IMR-90 (cell line): Measurements from ENCODE around the gene HOXB8. TPM values are rescaled to one million over a fixed set of nuclear protein-coding genes. Genes with fewer than 3 reads are reported as not detected.

Experiments used
- ATAC-seq: fragments of 200-7000 bp; cut with Tn5 transposase; 2 replicates; pipeline ENCODE4 v1.9.1; 2020; ENCODE audit warnings: low read depth, mild to moderate bottlenecking, moderate library complexity
- BruUV-seq: library from RNA; stranded (reverse); fragments of 400-500 nt; replicated peaks from 2 replicates; lab custom pipeline; 2021; lab: Mats Ljungman, UMichigan
- CTCF ChIA-PET: fragments of 300-600 bp; formaldehyde crosslinking; extraction: SDS; loops from one replicate; lab custom pipeline; 2021; ENCODE audit warnings: antibody characterized with exemption; lab: Yijun Ruan, JAX
- POLR2A ChIA-PET: fragments of 300-600 bp; sonication (Branson Sonifier 250); formaldehyde crosslinking; loops from one replicate; lab custom pipeline; 2022; ENCODE audit warnings: antibody characterized with exemption; ENCODE audit not compliant: unreplicated experiment; lab: Charles Lee
- DNase-seq: peaks from one replicate; pipeline ENCODE4 v3.0.0; 2013
- H2AFZ ChIP-seq: replicated peaks from 2 replicates; pipeline ENCODE3; 2013; ENCODE audit warnings: low read length, mild to moderate bottlenecking; ENCODE audit not compliant: poor library complexity
- H2AK5ac ChIP-seq: 2 replicates; pipeline ENCODE4 v1.6.1; 2013; ENCODE audit warnings: low read depth, low read length, inconsistent platforms
- H2AK9ac ChIP-seq: replicated peaks from 2 replicates; pipeline ENCODE3; 2013; ENCODE audit warnings: mild to moderate bottlenecking, low read depth, low read length, moderate library complexity; ENCODE audit not compliant: poor library complexity
- H2BK120ac ChIP-seq: 2 replicates; pipeline ENCODE4 v1.6.1; 2013; ENCODE audit warnings: low read depth, low read length, inconsistent platforms
- H2BK15ac ChIP-seq: 3 replicates; pipeline ENCODE4 v1.6.1; 2013; ENCODE audit warnings: low read depth, low read length, inconsistent platforms
- H2BK20ac ChIP-seq: 2 replicates; pipeline ENCODE4 v1.6.1; 2013; ENCODE audit warnings: low read depth, mild to moderate bottlenecking, inconsistent platforms, low read length, moderate library complexity
- H2BK5ac ChIP-seq: 2 replicates; pipeline ENCODE4 v1.6.1; 2013; ENCODE audit warnings: mild to moderate bottlenecking, low read depth, low read length, inconsistent platforms; ENCODE audit not compliant: poor library complexity, severe bottlenecking
- H3K14ac ChIP-seq: replicated peaks from 2 replicates; pipeline ENCODE4 v1.6.1; 2013; ENCODE audit warnings: low read depth, low read length, inconsistent platforms
- H3K18ac ChIP-seq: 2 replicates; pipeline ENCODE4 v1.6.1; 2013; ENCODE audit warnings: low read depth, low read length, control low read depth
- H3K23ac ChIP-seq: 2 replicates; pipeline ENCODE4 v1.6.1; 2013; ENCODE audit warnings: low read depth, low read length, inconsistent platforms
- H3K27ac ChIP-seq: 2 replicates; pipeline ENCODE4 v1.5.1; 2013; ENCODE audit warnings: mild to moderate bottlenecking, control low read depth, low read length; ENCODE audit not compliant: insufficient read depth
- H3K27me3 ChIP-seq: 2 replicates; pipeline ENCODE4 v1.6.1; 2013; ENCODE audit warnings: low read length; ENCODE audit not compliant: control insufficient read depth, insufficient read depth
- H3K36me3 ChIP-seq: 2 replicates; pipeline ENCODE4 v1.6.1; 2013; ENCODE audit warnings: low read length, mixed read lengths; ENCODE audit not compliant: control insufficient read depth, insufficient read depth
- H3K4ac ChIP-seq: 2 replicates; pipeline ENCODE4 v1.6.1; 2013; ENCODE audit warnings: low read depth, low read length, inconsistent platforms
- H3K4me1 ChIP-seq: 2 replicates; pipeline ENCODE4 v1.6.1; 2013; ENCODE audit warnings: low read length, mixed read lengths; ENCODE audit not compliant: control insufficient read depth, insufficient read depth
- H3K4me2 ChIP-seq: 2 replicates; pipeline ENCODE4 v1.6.1; 2013; ENCODE audit warnings: low read depth, mild to moderate bottlenecking, control low read depth, low read length, moderate library complexity
- H3K4me3 ChIP-seq: 2 replicates; pipeline ENCODE4 v1.5.1; 2013; ENCODE audit warnings: low read depth, mild to moderate bottlenecking, control low read depth, low read length, moderate library complexity; ENCODE audit not compliant: insufficient read depth
- H3K56ac ChIP-seq: 2 replicates; pipeline ENCODE4 v1.6.1; 2013; ENCODE audit warnings: low read length, inconsistent platforms; ENCODE audit not compliant: insufficient read depth; ENCODE audit errors: extremely low read depth
- H3K79me1 ChIP-seq, 2 experiments: 2 replicates each; pipeline ENCODE4 v1.6.1; 2013; ENCODE audit warnings: low read length in 2 of 2, inconsistent platforms in 1 of 2, low read depth in 1 of 2
- H3K9ac ChIP-seq: 2 replicates; pipeline ENCODE4 v1.6.1; 2013; ENCODE audit warnings: low read depth, low read length, control low read depth
- H3K9me1 ChIP-seq: 2 replicates; pipeline ENCODE4 v1.6.1; 2013; ENCODE audit warnings: low read length, inconsistent platforms; ENCODE audit not compliant: insufficient read depth
- H3K9me3 ChIP-seq: 2 replicates; pipeline ENCODE4 v1.6.1; 2013; ENCODE audit warnings: low read length; ENCODE audit not compliant: control insufficient read depth, insufficient read depth
- H4K20me1 ChIP-seq: 2 replicates; pipeline ENCODE4 v1.6.1; 2013; ENCODE audit warnings: low read length, inconsistent platforms; ENCODE audit not compliant: insufficient read depth
- H4K5ac ChIP-seq: 2 replicates; pipeline ENCODE4 v1.6.1; 2013; ENCODE audit warnings: mild to moderate bottlenecking, low read depth, low read length, control low read depth
- H4K8ac ChIP-seq, 2 experiments: 2 replicates each; pipeline ENCODE4 v1.6.1; 2013; ENCODE audit warnings: low read depth in 2 of 2, low read length in 2 of 2, control low read depth in 1 of 2, inconsistent platforms in 1 of 2
- H4K91ac ChIP-seq: 2 replicates; pipeline ENCODE4 v1.6.1; 2013; ENCODE audit warnings: low read depth, low read length, inconsistent platforms; ENCODE audit not compliant: insufficient read depth
- BHLHE40 ChIP-seq: fragments of 150-350 bp; IDR thresholded peaks from 2 replicates; pipeline ENCODE4 v1.6.1; 2016; ENCODE audit warnings: mild to moderate bottlenecking, low read depth, low read length
- CEBPB ChIP-seq: IDR thresholded peaks from 2 replicates; pipeline ENCODE4 v1.6.1; 2012; ENCODE audit warnings: low read depth, low read length, improper control_type of control experiment
- ELK1 ChIP-seq: fragments of 150-350 bp; IDR thresholded peaks from 2 replicates; pipeline ENCODE4 v1.6.1; 2016; ENCODE audit warnings: low read depth, mild to moderate bottlenecking, low read length, moderate library complexity, borderline replicate concordance
- MAFK ChIP-seq: IDR thresholded peaks from 2 replicates; pipeline ENCODE4 v1.6.1; 2012; ENCODE audit warnings: low read depth, low read length, improper control_type of control experiment
- MAZ ChIP-seq: IDR thresholded peaks from 2 replicates; pipeline ENCODE4 v1.6.1; 2012; ENCODE audit warnings: low read depth, mild to moderate bottlenecking, low read length, improper control_type of control experiment, moderate library complexity, borderline replicate concordance
- MXI1 ChIP-seq: IDR thresholded peaks from 2 replicates; pipeline ENCODE4 v1.6.1; 2012; ENCODE audit warnings: low read depth, mild to moderate bottlenecking, low read length, moderate library complexity, borderline replicate concordance
- POLR2A ChIP-seq: IDR thresholded peaks from 2 replicates; pipeline ENCODE4 v1.6.1; 2012; ENCODE audit warnings: mild to moderate bottlenecking, low read depth, low read length
- RCOR1 ChIP-seq: IDR thresholded peaks from 2 replicates; pipeline ENCODE4 v1.6.1; 2012; ENCODE audit warnings: mild to moderate bottlenecking, low read length, improper control_type of control experiment; ENCODE audit not compliant: insufficient replicate concordance
- RFX5 ChIP-seq: IDR thresholded peaks from 2 replicates; pipeline ENCODE4 v1.8.0; 2012; ENCODE audit warnings: low read depth, mild to moderate bottlenecking, low read length, moderate library complexity
- SMC3 ChIP-seq: fragments of 150-350 bp; IDR thresholded peaks from 2 replicates; pipeline ENCODE4 v1.6.1; 2016; ENCODE audit warnings: low read depth, mild to moderate bottlenecking, antibody characterized with exemption, low read length, moderate library complexity
- USF2 ChIP-seq: fragments of 150-350 bp; IDR thresholded peaks from 2 replicates; pipeline ENCODE4 v1.6.1; 2017; ENCODE audit warnings: mild to moderate bottlenecking, antibody characterized with exemption, low read length, low read depth
- WGBS, 2 experiments: methylation state at CpG; one replicate each; pipeline versions ENCODE4 v1.1.5 to v1.1.7; 2013; ENCODE audit warnings: missing lambda C conversion rate in 2 of 2; ENCODE audit not compliant: insufficient read length in 1 of 2; ENCODE audit errors: extremely low coverage in 2 of 2; 5-methylcytosine and 5-hydroxymethylcytosine counted together
- dilution Hi-C: fragments of 300-500 bp; cut with HindIII; formaldehyde crosslinking; loops from one replicate; pipeline ENCODE4 v1.14.3; 2018; ENCODE audit warnings: low sequenced_read_pairs; ENCODE audit not compliant: unreplicated experiment
- in situ Hi-C: fragments of 300-500 bp; cut with MboI; formaldehyde crosslinking; loops from 3 replicates; pipeline ENCODE4 v1.14.3; 2019; ENCODE audit warnings: low sequenced_read_pairs, inconsistent platforms, mixed read lengths
- intact Hi-C: fragments of 100-400 bp; cut with micrococcal nuclease; formaldehyde crosslinking; loops from 2 replicates; pipeline ENCODE4 v1.10.0; 2022
- polyA plus RNA-seq, 3 experiments: library from polyadenylated mRNA; depleted of rRNA; stranded (reverse); fragments of >200 nt; gene quantifications; 2 replicates each; pipeline ENCODE4 v1.2.3, GENCODE V29; 2012; ENCODE audit warnings: low replicate concordance in 1 of 3
- total RNA-seq: library from RNA; depleted of rRNA; stranded (reverse); fragments of >200 nt; gene quantifications from 2 replicates; pipeline ENCODE4 v1.2.3, GENCODE V29; 2012

The HOXB8 gene
- total and polyA plus RNA-seq, 2 of the 4 experiments (the other 2 are of a cell fraction): 0.54 to 5.3 TPM

- Histone ChIP-seq H3K36me3 (no peaks in the 10 kb centered on the region), H3K9ac (no peak overlapping the region), H2BK20ac (no peak overlapping the region), H3K14ac (no peak overlapping the region), H4K5ac (no peak overlapping the region), H4K8ac (no peak overlapping the region), H2AK9ac (no peak overlapping the region), H2BK15ac (no peak overlapping the region), H2AFZ (no peak overlapping the region), H2AK5ac (no peak overlapping the region), H3K4ac (no peak overlapping the region), H3K4me1 (no peaks in the 10 kb centered on the region), H3K4me3 (no peak overlapping the region), H2BK5ac (no peak overlapping the region), H3K4me2 (no peak overlapping the region), H3K9me3 (no peaks in the 10 kb centered on the region), H4K20me1 (no peaks in the 10 kb centered on the region), H3K23ac (no peak overlapping the region), H3K9me1 (no peaks in the 10 kb centered on the region), H3K56ac (no peak overlapping the region), H3K79me1 (no peaks in the 10 kb centered on the region), H3K27ac (no peak overlapping the region), H3K18ac (no peak overlapping the region), H2BK120ac (no peak overlapping the region), H4K91ac (no peak overlapping the region), H3K27me3 (peaks cover 41% of the 10 kb centered on the region)
- dilution Hi-C loops: no loop called here
- no CpG with 5 or more reads among the region's 1 CpG for WGBS, 2 experiments
- no peak for TF ChIP-seq MXI1
- no peak for TF ChIP-seq CEBPB
- no peak for TF ChIP-seq POLR2A
- no peak for TF ChIP-seq RFX5
- no peak for TF ChIP-seq SMC3
- no peak for TF ChIP-seq USF2
- TF ChIP-seq MAFK: no peak
- TF ChIP-seq MAZ: no peak
- TF ChIP-seq RCOR1: no peak
- TF ChIP-seq ELK1: no peak
- no peak for TF ChIP-seq BHLHE40
- DNase-seq (no peak), ATAC-seq (no peak)
- ChIA-PET POLR2A (interaction anchor here (0.6 kb wide), 1 partner anchor 79 kb away, joined by 3 read pairs; no protein-coding TSS in a partner anchor), CTCF (interaction anchor here (0.6 to 1.5 kb wide), 2 partner anchors 13 to 22 kb away, joined by 3 to 4 read pairs; no protein-coding TSS in a partner anchor)
- intact Hi-C loops: no loop called here
- no TSS peak for BruUV-seq
- in situ Hi-C loops: loop anchor here (10.0 kb wide), 1 partner anchor 55 kb away; no protein-coding TSS in a partner anchor
These were observed 34.6 kb upstream of the HOXB8 start for GRCh38 chr17:48649741-48650140.
